Gastroesophageal sphincter (tissue), 3 donors: Measurements from ENCODE around the gene BTBD9.

Experiments
- CTCF ChIP-seq, 4 experiments: fragments of 200-600 bp in 2 of 4; fragments of 450-650 bp in 2 of 4; sonication (generic) in 1 of 4; IDR thresholded peaks; one replicate each; pipeline ENCODE4 v1.5.1; 2017 to 2019; ENCODE audit warnings: antibody characterized with exemption in 4 of 4, mild to moderate bottlenecking in 2 of 4, moderate library complexity in 2 of 4
- EP300 ChIP-seq: sonication (generic); formaldehyde crosslinking; IDR thresholded peaks from one replicate; pipeline ENCODE4 v1.6.1; 2017; ENCODE audit warnings: antibody characterized with exemption, mild to moderate bottlenecking
- POLR2AphosphoS5 ChIP-seq: sonication (generic); formaldehyde crosslinking; IDR thresholded peaks from one replicate; pipeline ENCODE4 v1.6.1; 2017; ENCODE audit warnings: antibody characterized with exemption

GRCh38 chr6:38406096-38406495, 233.6 kb downstream of the BTBD9 start:
- no peak for TF ChIP-seq CTCF (IDR thresholded peaks at IDR 0.05)
- no peak for TF ChIP-seq POLR2AphosphoS5
- TF ChIP-seq EP300, result no peak
